Lung (tissue), 12 donors: ENCODE data around the gene BAHCC1. TPM values are rescaled to one million over a fixed set of nuclear protein-coding genes. Genes with fewer than 3 reads are reported as not detected.
A peak's percentile ranks its signal among the peaks of the same experiment; 100 is the strongest.

Experiments
- ATAC-seq: fragments of 200-7000 bp; cut with Tn5 transposase; one replicate; pipeline ENCODE4 v1.9.1; 2020; ENCODE audit warnings: moderate number of reproducible peaks; ENCODE audit not compliant: insufficient read depth, low FRiP score
- DNase-seq, 3 donors: peaks; one replicate each; pipeline ENCODE4 v3.0.0-alpha.2; 2013 to 2017
- H3K27ac ChIP-seq, 2 donors: one replicate each; pipeline ENCODE4 v1.5.1; 2013; ENCODE audit warnings: mild to moderate bottlenecking in 2 of 2, moderate library complexity in 2 of 2, control low read depth in 1 of 2, inconsistent platforms in 1 of 2, low read depth in 1 of 2, low read length in 1 of 2
- H3K27me3 ChIP-seq, 3 donors: one replicate each; pipeline ENCODE4 v1.5.1; 2013; ENCODE audit warnings: low read length in 2 of 3; ENCODE audit not compliant: control insufficient read depth in 3 of 3, insufficient read depth in 3 of 3
- H3K36me3 ChIP-seq, 4 donors: one replicate each; pipeline ENCODE4 v1.5.1; 2013; ENCODE audit warnings: low read length in 4 of 4, mild to moderate bottlenecking in 1 of 4, moderate library complexity in 1 of 4; ENCODE audit not compliant: control insufficient read depth in 4 of 4, insufficient read depth in 4 of 4
- H3K4me1 ChIP-seq, 5 donors: one replicate each; pipeline ENCODE4 v1.5.1; 2013; ENCODE audit warnings: low read length in 5 of 5, mild to moderate bottlenecking in 2 of 5, moderate library complexity in 1 of 5; ENCODE audit not compliant: control insufficient read depth in 5 of 5, insufficient read depth in 5 of 5
- H3K4me3 ChIP-seq: one replicate; pipeline ENCODE4 v1.5.1; 2013; ENCODE audit warnings: mild to moderate bottlenecking, control low read depth, moderate library complexity
- H3K9ac ChIP-seq, 2 donors: one replicate each; pipeline ENCODE4 v1.5.1; 2013; ENCODE audit warnings: low read length in 2 of 2, control low read depth in 1 of 2; ENCODE audit not compliant: insufficient read depth in 1 of 2
- H3K9me3 ChIP-seq, 4 donors: one replicate each; pipeline ENCODE4 v1.5.1; 2013; ENCODE audit warnings: low read length in 3 of 4, mild to moderate bottlenecking in 1 of 4, moderate library complexity in 1 of 4; ENCODE audit not compliant: control insufficient read depth in 4 of 4, insufficient read depth in 3 of 4
- WGBS, 2 donors: extraction: QIAGEN DNeasy Blood & Tissue Kit; methylation state at CpG; one replicate each; pipeline ENCODE4 v1.1.7; 2013; 5-methylcytosine and 5-hydroxymethylcytosine counted together
- polyA plus RNA-seq, 2 donors: library from polyadenylated mRNA; stranded (reverse); fragments of 200-250 nt; gene quantifications; one replicate each; pipeline ENCODE4 v1.2.1, GENCODE V29; 2013
- total RNA-seq, 2 donors: library from RNA; depleted of rRNA in 1 of 2; stranded (reverse); fragments of >200 nt in 1 of 2; gene quantifications; one replicate each; pipeline ENCODE4 v1.2.1, GENCODE V29; 2014 to 2021
- TF ChIP-seq, protein P1 (sequence below): IDR thresholded peaks from 2 replicates; pipeline ENCODE4 v1.5.1; 2012; ENCODE audit warnings: mild to moderate bottlenecking; ENCODE audit errors: control extremely low read depth, extremely low read depth
- donor health status: control.
- donor health status: control.
- donor health status: Bipolar disorder and iron deficiency.
- donor health status: healthy.
- donor health status: DM: yes; HTN: yes; CAD: no.

BAHCC1 gene
- total and polyA plus RNA-seq, 4 donors, result 7.6 to 24.9 (median 17.5) TPM

DNA sequence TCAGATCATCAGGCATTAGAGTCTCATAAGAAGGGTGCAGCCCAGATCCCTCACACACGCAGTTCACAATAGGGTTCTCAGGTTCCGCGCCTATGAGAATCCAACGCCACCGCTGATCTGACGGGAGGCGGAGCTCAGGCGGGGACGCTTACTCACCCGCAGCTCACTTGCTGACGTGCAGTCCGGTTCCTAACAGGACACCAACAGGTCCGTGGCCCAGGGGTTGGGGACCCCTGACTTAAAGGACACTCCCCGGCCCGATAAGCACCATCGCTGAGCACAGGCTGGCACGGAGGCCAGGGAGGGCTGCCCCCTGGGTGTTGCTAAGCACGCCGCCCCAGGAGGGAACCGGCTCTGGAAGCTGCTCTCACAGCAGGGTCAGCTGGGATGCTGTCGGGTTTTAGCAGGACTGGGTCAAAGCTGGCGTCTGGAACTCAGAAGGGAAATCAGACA is 30.1 kb upstream of the BAHCC1 start:
- H3K9ac ChIP-seq, result peak overlapping the region in 1 of 2 donors; percentile 8
- H3K9me3 ChIP-seq, result no peaks in the 10 kb centered on the region
- peak overlapping the region in 1 of 2 donors; percentile 95 for H3K27ac ChIP-seq
- ATAC-seq (peak; percentile 80), DNase-seq (peak; percentile 57 to 75 (median 67))
- H3K4me3 ChIP-seq, result no peak overlapping the region
- H3K36me3 ChIP-seq, result no peaks in the 10 kb centered on the region
- WGBS, 2 donors, result 12 to 15% methylated on average over 22 of the region's 22 CpGs
- TF ChIP-seq, protein P1, sequence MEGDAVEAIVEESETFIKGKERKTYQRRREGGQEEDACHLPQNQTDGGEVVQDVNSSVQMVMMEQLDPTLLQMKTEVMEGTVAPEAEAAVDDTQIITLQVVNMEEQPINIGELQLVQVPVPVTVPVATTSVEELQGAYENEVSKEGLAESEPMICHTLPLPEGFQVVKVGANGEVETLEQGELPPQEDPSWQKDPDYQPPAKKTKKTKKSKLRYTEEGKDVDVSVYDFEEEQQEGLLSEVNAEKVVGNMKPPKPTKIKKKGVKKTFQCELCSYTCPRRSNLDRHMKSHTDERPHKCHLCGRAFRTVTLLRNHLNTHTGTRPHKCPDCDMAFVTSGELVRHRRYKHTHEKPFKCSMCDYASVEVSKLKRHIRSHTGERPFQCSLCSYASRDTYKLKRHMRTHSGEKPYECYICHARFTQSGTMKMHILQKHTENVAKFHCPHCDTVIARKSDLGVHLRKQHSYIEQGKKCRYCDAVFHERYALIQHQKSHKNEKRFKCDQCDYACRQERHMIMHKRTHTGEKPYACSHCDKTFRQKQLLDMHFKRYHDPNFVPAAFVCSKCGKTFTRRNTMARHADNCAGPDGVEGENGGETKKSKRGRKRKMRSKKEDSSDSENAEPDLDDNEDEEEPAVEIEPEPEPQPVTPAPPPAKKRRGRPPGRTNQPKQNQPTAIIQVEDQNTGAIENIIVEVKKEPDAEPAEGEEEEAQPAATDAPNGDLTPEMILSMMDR, result no peak
- H3K27me3 ChIP-seq, result peaks cover 0 to 7% (median 3%) of the 10 kb centered on the region in 3 donors
- H3K4me1 ChIP-seq, result peaks cover 0 to 18% (median 14%) of the 10 kb centered on the region in 5 donors

DNA sequence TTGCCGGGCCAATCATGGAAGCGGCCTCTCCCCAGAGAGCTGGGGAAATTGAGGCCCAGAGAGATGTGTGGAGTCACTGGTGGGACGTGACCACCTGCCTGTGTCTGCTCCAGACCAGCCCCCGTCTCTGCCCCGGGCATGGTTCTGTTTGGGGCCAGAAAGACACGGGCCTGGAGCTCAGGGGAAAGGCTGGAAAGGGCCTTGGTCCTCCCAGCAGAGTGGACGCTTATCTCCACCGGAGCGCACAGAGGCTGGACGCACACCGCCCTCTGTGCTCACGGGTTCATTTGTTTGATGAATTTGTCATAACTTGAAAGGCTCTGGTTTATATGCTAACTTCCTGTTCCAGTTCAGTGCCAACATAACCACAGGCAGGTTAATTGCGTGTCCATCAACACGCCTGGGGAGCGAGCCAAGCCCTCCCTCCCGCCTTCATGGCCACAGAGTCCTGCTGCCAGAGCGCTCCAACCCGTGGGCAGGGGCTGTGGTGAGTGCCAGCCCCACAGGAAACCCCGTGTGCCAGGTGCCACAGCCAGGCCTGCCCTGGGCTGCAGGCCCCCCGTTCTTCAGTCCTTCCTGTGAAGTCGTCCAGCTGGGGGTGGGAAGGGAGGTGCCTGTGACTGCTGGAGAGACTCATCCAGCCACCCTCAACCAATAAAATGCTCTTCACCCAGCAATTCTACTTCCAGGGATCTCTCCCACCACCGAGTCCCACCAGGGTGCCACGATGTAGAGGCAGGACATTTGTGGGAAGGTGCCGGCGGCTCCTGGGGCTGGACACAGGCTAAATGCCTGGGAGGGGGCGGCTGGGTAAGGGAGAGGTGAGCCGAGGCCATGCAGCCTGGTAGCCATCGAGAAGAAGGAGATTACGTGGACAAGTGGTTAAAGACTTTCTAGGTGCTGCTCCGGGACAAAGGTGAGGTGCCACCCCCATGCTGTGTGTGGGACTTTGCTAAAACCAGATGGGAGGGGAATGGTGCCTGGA is 29.4 kb upstream of the BAHCC1 start:
- Histone ChIP-seq H3K27ac (peak overlapping the region in 1 of 2 donors; percentile 95), H3K27me3 (peaks cover 0 to 7% (median 3%) of the 10 kb centered on the region in 3 donors), H3K4me3 (no peak overlapping the region), H3K4me1 (peaks cover 0 to 18% (median 14%) of the 10 kb centered on the region in 5 donors), H3K9me3 (no peaks in the 10 kb centered on the region), H3K36me3 (no peaks in the 10 kb centered on the region), H3K9ac (peak overlapping the region in 1 of 2 donors; percentile 8)
- 19% methylated on average over 30 of the region's 30 CpGs for WGBS, 2 donors
- ATAC-seq (peak; percentile 81), DNase-seq (peak; percentile 66 to 84 (median 69))
- TF ChIP-seq, protein P1, result no peak

DNA sequence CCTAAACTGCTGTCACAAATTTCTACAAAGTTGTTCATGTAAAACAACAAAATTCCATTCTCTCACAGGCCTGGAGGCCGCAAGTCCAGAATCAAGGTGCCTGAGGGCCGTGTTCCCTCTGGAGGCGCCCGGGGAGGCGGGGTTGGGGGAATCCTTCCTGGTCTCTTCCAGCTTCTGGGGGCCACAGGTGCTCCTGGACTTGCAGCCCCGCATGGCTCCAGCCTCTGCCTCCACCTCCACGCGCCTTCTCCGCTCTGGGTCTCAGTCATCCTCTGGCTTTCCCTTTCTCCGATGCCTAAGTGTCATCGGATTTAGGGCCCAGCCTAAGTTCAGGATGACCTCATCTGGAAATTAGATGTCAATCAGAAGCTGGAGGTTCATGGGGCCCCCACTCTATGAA is 28.6 kb upstream of the BAHCC1 start:
- Histone ChIP-seq H3K9me3 (no peaks in the 10 kb centered on the region), H3K9ac (no peak overlapping the region), H3K27me3 (peaks cover 0 to 7% (median 3%) of the 10 kb centered on the region in 3 donors), H3K27ac (no peak overlapping the region), H3K4me1 (peaks cover 0 to 18% (median 14%) of the 10 kb centered on the region in 5 donors), H3K36me3 (no peaks in the 10 kb centered on the region), H3K4me3 (no peak overlapping the region)
- ATAC-seq, result no peak
- 94 to 95% methylated on average over 11 of the region's 11 CpGs for WGBS, 2 donors
- TF ChIP-seq, protein P1, result no peak
- DNase-seq, result no peak
